GM23248 (cell line): Measurements from ENCODE around the gene CYCS.

Source experiments
- EZH2 ChIP-seq: fragments of 200-600 bp; sonication (generic); IDR thresholded peaks from 2 replicates; pipeline ENCODE4 v1.6.1; 2018; ENCODE audit warnings: antibody characterized with exemption, mild to moderate bottlenecking; ENCODE audit not compliant: insufficient read depth, poor library complexity, severe bottlenecking
- EZH2phosphoT487 ChIP-seq: fragments of 200-600 bp; sonication (generic); IDR thresholded peaks from 2 replicates; pipeline ENCODE4 v1.6.1; 2018; ENCODE audit warnings: antibody characterized with exemption, moderate library complexity, mild to moderate bottlenecking, low read depth; ENCODE audit not compliant: insufficient read depth

DNA sequence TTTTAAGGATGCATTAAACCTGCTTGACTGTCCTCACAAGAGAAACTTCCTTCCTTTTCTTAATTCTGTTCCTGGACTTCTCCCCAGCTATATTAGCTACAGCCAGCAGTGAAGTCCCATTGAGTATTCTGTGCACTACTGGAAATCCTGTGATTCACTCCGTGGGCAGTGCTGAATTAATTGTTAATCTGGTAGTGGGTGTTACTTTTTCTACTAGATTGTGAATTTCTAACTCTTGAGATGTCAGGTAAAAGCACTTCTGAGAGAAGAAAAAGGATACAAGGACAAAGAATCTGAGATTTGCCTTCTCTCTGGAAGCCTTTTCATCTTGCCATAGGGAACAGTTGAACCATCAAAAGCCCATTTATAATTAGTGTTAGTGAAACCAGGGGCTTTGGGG lies 33.9 kb downstream of the CYCS start:
- TF ChIP-seq EZH2 (no peak), EZH2phosphoT487 (no peak)
